HG03442 (cell line): ENCODE data around the gene MTX1.

ENCODE experiments used
- ATAC-seq: cut with Tn5 transposase; IDR thresholded peaks from one replicate; pipeline ENCODE4 v1.9.1; 2021; ENCODE audit warnings: mild to moderate bottlenecking, moderate library complexity; ENCODE audit not compliant: unreplicated experiment

The MTX1 gene

DNA sequence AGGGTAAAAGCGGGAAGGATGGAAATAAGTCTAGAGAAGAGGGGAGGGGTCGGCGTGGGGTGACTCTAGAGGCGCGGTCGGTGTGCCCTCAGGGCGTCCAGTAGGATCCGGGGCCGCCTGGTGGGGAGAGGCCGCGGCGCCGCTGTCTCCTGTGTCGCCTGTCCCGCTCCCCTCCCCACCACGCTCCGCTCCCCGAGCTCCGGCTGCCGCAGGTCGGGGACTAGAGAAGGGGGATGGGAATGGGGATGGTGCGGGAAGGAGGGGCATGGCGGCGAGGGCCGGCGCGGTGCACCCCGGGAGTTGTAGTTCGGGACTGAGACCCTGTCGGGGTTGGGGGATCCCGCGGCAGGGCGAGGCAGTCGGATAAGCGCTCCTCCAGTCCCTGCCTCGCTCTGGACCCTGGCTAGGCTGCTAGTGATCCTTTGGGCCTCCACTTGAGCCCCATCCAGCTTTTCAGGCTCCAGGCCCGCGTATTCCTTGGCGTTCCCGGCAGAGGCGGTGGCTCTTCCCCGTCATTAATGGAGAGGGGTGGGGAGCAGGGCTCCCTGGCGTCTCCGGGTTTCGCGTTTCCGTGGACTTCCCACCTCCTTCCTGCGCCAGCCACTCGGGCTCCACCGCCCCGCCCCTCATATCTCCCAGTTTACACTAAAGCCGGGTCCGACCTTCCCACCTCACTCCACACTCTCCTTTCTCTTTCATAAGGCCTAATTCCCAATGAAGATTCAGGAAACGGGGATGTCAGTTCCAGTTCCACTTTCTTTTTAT, 46.9 kb downstream of the MTX1 start, which contains the start of gene ENTREP3:
Gene ENTREP3 (minus strand): TSS at position 241 of the 765 bp plus-strand sequence. CDS start 606 bp downstream, outside the sequence.
- peak; percentile 51 for ATAC-seq

DNA sequence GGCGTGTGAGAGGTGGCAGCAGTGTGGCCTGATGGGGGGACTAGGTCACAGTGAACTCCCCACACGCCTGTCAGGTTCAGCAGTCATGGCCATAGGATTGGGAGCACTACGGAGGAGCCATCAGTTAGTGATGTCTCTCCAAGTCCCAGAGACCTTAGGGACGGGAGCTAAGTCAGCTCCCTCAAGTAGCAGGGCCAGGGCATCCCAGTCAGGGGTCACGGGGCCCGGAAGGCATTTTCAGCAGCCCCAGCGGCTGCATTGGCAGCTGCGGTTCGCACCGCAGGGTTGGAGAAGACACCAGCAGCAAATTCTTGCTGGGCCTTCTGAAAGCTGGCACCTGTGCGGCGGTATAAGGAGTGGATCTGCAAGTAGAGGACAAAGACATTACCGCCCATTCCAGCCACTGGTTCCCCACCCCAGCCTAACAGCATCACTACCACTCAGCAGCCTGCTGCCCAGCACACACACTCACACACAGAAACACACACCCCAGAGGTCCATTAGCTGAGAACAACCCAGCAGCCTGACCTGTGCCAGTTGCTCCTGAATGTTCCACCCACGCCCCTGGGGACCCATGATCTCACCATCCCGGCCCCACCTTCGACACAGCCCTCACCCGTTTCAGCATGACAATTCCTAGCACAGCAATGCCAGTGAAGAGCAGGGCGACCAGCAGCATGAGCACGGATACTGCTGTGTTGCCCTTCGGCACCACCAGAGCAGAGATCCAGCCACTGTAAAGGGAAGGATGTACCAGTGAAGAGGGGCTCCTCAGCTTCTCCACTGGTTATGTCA, 47.8 kb downstream of the MTX1 start:
- no peak for ATAC-seq

DNA sequence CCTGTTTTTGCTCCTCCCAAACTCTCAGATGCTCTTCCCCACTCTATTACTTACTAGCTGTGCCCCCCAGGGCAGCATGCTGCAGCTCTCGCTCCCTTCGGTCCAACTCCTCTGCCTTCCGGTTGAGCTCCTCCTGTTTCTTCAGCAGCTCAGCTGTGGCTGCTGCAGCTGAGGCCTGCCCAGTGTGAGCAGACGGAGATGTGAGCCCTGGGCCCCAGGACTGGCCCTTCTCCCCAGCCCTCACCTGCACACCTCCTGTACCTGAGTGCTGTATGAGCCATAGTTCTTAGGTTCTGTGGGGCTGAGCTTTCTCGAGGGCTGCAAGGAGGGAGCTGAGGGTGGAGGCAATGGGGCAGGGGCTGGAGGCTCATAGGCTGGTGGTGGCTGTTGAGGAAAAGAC, 51.8 kb downstream of the MTX1 start:
- no peak for ATAC-seq

DNA sequence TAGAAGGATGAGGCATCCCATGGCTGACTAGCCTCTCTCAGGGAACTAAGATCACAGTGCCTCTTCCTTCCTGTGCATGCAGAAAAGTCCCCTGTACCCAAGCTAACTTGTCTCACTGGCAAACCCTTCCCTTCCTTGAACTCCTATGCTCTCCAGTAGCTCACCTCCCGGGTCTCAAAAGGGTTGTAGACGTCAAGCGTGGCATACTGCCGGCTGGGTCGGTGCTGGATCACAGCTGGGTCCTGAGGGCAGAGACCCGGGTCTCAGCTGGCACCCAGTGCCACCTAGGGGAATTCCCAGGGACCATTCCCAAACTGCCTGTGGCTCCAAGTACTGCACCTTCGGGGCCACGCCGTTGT, 53.0 kb downstream of the MTX1 start:
- ATAC-seq = peak; percentile 3

DNA sequence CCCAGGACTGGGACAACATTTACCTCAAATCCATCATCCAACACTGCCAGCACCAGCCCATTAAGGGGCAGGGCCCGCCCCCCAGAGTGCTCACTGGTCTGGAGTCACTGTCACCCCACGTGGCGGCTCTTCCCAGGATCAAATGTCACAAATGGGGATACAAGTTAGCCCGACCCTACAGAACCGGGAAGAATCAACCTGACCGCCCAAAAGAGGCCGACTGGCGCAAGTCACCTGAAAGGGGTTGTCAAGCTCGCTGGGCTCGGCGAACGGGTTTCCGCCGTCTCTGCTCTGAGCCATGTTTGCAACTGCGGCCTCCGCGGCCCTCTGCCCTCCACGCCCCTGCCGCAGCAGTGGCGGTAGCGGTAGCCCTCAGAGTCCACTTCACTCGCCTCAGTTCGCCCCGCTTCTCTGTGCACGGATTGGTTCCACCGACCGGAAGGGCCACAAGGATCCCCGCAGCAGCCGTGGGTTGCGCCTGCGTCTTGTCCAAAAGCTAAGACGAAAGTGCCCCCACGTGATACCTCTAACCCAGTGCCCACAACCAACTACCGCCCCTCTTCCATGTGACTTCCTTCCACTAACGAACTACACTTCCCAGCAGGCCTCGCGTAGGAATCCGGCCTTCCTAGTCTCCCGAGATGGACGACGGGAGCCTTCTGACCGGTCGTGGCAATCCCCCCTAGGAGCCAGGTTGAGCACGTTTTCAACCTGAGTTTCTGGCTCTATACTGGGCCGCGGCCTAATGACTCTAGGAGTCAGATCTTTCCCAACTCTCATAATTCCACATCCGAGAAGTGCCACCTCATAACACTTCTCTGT, 53.6 kb downstream of the MTX1 start, which contains the start of gene SCAMP3:
Gene SCAMP3 (minus strand): TSS at position 509 of the 822 bp plus-strand sequence. CDS start 209 bp downstream, at position 300.
- peak; percentile 89 for ATAC-seq

DNA sequence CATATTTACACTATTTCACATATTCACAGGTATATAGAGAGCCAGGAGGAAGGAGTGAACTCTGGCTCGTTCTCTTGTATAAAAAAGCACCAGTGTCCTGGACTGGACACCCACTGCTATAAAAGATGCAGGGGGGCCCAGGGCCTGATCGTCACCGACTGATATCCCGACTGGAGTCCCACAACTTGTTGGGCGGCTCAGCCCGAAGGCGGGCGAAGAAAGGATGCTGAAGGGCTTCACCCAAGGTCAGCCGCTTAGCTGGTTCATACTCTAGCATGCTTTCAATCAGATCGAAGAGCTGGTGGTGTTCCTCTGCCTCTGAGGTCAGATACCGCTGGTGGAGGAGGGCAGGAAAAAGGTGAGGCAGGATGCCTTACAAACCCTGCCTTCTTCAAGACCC, 54.6 kb downstream of the MTX1 start:
- ATAC-seq = no peak
